ENCODE data around the gene SPESP1.
"Not testable (repeated sequence)": the region's sequence is repeated elsewhere in the genome, so short reads cannot be mapped to it uniquely, and the experiment has no call there.

The SPESP1 gene

GRCh38 chr15:68930268-68931022 lies at the start of gene SPESP1:
Gene SPESP1 (plus strand): TSS chr15:68930525. CDS start chr15:68930654, 129 bp downstream.
- DNase-seq = peak; percentile 72

- DNase-seq = peak; percentile 73
Observed at GRCh38 chr15:68885070-68885469, 45.3 kb upstream of the SPESP1 start.

- no peak for DNase-seq
Observed at GRCh38 chr15:68887120-68887519, 43.2 kb upstream of the SPESP1 start.

GRCh38 chr15:68887819-68888218 lies 42.5 kb upstream of the SPESP1 start:
- no peak for DNase-seq

- DNase-seq = no peak
Observed at GRCh38 chr15:68888419-68888818, 41.9 kb upstream of the SPESP1 start.

GRCh38 chr15:68894208-68894607 lies 36.1 kb upstream of the SPESP1 start:
- DNase-seq = no peak

- DNase-seq = no peak
Observed at GRCh38 chr15:68896178-68896577, 34.1 kb upstream of the SPESP1 start.

GRCh38 chr15:68897016-68897415 lies 33.3 kb upstream of the SPESP1 start:
- no peak for DNase-seq

- DNase-seq = no peak
Observed at GRCh38 chr15:68900027-68900426, 30.3 kb upstream of the SPESP1 start.

- no peak for DNase-seq
Observed at GRCh38 chr15:68907396-68907923, 22.9 kb upstream of the SPESP1 start.

- no peak for DNase-seq
Observed at GRCh38 chr15:68909601-68910100, 20.7 kb upstream of the SPESP1 start.

GRCh38 chr15:68910341-68910740 lies 20.0 kb upstream of the SPESP1 start:
- no peak for DNase-seq

- no peak for DNase-seq
Observed at GRCh38 chr15:68910816-68911215, 19.5 kb upstream of the SPESP1 start.

GRCh38 chr15:68921926-68922325 lies 8.4 kb upstream of the SPESP1 start:
- peak; percentile 7 for DNase-seq

GRCh38 chr15:68924866-68925560 lies 5.3 kb upstream of the SPESP1 start:
- DNase-seq = peak; percentile 70

- no peak for DNase-seq
Observed at GRCh38 chr15:68933001-68933400, 2.7 kb downstream of the SPESP1 start.

GRCh38 chr15:68934341-68934740 lies 4.0 kb downstream of the SPESP1 start:
- DNase-seq = no peak

GRCh38 chr15:68935400-68935937 lies 5.1 kb downstream of the SPESP1 start:
- no peak for DNase-seq

- DNase-seq = no peak
Observed at GRCh38 chr15:68939501-68939900, 9.2 kb downstream of the SPESP1 start.

- DNase-seq = no peak
Observed at GRCh38 chr15:68951813-68952212, 21.5 kb downstream of the SPESP1 start.

GRCh38 chr15:68957696-68958095 lies 27.4 kb downstream of the SPESP1 start:
- DNase-seq = no peak

- no peak for DNase-seq
Observed at GRCh38 chr15:68958597-68958996, 28.3 kb downstream of the SPESP1 start.

GRCh38 chr15:68962465-68962864 lies 32.1 kb downstream of the SPESP1 start:
- no peak for DNase-seq

GRCh38 chr15:68963719-68964118 lies 33.4 kb downstream of the SPESP1 start:
- not testable (repeated sequence) for DNase-seq
